Stimulated activated CD4-positive, alpha-beta T cell treated with anti-CD3 and anti-CD28 coated beads, Interleukin-12 subunit alpha, Interleukin-12 subunit beta, amount 100 ng/mL, for 48 hours (primary cell): Measurements from ENCODE around the gene SYVN1.

Source experiments
- DNase-seq, 3 donors: peaks; one replicate each; pipeline ENCODE4 v3.0.0-alpha.2; 2020; ENCODE audit warnings: low read depth in 2 of 3, low spot score in 1 of 3

The SYVN1 gene

GRCh38 chr11:65112546-65113360 lies 21.6 kb downstream of the SYVN1 start:
- peak in 2 of 3 donors; percentile 67 to 72 for DNase-seq

DNA sequence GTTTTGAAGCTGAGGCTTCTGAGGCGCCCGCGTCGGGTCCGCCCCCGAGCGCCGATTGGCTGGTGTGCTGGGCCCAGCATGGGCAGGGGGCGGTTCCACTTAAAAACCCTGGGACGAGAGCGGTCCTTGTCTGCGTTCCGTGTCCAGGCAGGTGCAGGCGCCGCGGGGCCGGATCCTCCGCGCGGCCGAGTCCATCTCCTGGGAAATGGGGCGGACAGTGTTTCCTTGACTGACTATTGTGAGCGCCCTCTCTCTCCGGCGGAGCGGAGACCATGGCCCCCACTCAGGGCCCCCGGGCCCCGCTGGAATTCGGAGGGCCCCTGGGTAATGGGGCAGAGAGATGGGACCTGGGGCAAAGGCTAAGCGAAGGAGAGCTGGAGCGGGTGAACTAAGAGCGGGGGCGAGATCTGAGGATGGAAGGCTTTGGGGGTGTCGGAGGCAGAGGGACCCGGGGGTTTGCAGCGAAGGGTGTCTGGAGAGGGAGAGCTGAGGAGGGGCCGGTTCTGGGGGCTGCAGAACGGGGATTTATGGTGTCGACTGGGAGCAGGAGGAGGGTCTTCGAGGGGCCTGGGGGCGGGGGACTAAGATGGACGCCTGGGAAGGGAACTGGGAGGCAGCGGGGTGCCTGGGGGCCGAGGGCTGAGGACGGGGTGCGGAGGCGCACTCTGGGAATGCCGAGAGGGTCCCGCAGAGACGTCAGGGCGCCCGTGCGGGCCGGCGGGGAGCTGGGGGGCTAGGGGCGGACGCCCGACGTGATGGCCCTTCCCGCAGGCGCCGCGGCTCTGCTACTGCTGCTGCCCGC lies 22.4 kb downstream of the SYVN1 start, which contains the start of gene TM7SF2:
TM7SF2 (plus strand) TSS at position 129 of the 802 bp plus-strand sequence; CDS start at position 273, 144 bp downstream.
- peak; percentile 85 to 95 (median 86) for DNase-seq

DNA sequence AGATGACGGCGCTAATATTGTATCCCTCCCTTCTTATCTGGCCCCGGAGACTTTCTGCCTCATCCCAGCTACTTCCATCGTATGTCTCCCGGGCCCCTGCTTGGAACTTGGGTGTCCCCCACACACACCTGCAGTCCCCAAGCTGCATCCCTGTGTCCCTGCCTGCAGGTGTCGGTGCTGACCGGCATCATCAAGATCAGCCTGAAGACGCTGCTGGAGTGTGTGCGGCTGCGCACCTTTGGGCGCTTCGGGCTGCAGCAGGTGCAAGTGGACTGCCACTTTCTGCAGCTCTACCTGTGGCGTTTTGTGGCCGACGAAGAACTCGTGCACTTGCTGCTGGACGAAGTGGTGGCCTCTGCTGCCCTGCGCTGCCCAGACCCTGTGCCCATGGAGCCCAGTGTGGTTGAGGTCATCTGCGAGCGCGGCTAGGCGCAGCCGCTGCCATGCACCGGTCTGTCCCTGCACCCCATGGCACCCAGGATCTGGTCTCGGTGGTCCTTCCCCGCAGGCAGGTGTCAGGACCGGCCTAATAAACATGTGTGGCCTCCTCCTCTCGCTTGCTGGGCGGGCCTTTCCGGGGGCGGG lies 23.1 kb downstream of the SYVN1 start:
- no peak for DNase-seq

GRCh38 chr11:65110354-65110861 lies 23.9 kb downstream of the SYVN1 start:
- DNase-seq, result peak; percentile 88 to 100 (median 92)

- DNase-seq, result no peak
These were observed 24.8 kb downstream of the SYVN1 start for GRCh38 chr11:65109231-65110198.

DNA sequence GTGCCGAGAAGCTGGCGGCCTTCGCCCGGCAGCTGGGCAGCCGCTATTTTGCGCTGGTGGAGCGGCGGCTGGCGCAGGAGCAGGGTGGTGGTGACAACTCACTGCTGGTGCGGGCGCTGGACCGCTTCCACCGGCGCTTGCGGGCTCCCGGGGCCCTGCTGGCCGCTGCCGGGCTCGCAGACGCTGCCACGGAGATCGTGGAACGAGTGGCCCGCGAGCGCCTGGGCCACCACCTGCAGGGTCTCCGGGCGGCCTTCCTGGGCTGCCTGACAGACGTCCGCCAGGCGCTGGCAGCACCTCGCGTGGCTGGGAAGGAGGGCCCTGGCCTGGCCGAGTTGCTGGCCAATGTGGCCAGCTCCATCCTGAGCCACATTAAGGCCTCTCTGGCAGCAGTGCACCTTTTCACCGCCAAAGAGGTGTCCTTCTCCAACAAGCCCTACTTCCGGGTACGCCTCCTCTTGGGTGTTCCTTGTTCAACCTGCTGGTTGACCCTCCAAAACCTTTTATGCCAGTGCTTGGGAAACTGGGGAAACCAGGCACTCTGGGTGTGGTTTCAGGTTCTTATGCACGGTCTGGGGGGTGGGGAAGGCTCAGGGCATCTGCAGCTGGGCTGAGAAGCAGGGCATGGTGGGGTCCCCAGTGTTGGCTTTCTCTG lies 25.7 kb downstream of the SYVN1 start:
- no peak for DNase-seq

DNA sequence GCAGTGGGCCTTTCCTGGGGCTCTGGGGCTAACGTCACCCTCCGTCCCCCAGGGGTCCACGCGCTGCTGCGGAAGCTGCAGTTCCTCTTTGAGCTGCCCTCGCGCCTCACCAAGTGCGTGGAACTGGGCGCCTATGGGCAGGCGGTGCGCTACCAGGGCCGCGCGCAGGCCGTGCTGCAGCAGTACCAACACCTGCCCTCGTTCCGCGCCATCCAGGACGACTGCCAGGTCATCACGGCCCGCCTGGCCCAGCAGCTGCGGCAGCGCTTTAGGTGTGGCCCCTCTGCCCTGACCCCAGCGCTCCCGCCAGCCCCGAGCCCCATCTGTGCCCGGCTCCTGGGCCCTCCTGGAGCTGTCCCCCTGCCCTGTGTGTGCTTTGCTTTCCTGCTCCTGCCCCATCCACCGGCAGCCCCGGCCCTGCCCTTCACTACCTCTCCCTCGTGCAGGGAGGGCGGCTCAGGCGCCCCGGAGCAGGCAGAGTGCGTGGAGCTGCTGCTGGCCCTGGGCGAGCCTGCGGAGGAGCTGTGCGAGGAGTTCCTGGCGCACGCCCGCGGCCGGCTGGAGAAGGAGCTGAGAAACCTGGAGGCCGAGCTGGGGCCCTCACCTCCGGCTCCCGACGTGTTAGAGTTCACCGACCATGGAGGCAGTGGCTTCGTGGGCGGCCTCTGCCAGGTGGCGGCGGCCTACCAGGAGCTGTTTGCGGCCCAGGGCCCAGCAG lies 26.4 kb downstream of the SYVN1 start:
- no peak for DNase-seq

- no peak for DNase-seq
These were observed 27.2 kb downstream of the SYVN1 start for GRCh38 chr11:65107078-65107477.

- DNase-seq, result no peak
These were observed 29.7 kb downstream of the SYVN1 start for GRCh38 chr11:65104628-65105027.

- DNase-seq, result no peak
These were observed 30.8 kb downstream of the SYVN1 start for GRCh38 chr11:65103476-65103875.

DNA sequence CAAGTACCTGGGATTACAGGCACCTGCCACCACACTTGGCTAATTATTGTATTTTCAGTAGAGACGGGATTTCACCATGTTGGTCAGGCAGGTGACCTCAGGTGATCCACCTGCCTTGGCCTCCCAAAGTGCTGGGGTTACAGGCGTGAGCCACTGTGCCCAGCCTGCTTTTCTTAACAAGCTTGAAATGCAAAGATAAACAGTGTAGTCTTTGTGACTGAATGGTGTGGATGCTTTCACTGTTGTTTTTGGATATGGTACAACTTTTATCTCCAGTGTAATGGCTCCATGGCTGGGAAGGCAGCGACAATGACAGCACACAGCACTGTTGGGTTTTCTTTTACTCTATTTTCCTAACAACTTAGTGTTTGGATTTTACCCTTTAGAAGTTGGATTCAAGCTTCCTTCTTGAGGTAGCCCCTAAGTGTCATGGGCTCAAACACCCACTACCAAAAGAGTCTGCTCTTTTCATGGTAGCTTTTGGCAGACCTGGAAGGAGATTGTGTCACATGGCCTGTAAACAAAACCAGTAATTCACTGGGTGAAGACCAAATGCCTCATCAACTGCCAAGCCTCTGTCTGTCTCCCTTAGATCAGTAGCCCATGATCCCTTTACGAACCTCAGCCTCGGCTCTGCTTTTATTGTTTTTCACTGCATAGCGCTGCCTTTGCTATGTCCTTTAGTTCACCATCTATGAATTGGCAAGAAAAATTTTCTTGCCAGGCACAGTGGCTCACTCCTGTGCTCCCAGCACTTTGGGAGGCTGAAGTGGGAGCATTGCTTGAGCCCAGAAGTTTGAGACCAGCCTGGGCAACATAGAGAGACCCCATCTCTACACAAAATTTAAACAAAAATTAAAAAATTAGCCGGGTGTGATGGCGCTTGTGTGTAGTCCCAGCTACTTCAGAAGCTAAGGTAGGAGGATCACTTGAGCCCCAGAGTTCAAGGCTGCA lies 31.9 kb downstream of the SYVN1 start:
- DNase-seq, result no peak

- no peak for DNase-seq
These were observed 33.5 kb downstream of the SYVN1 start for GRCh38 chr11:65100674-65101350.

DNA sequence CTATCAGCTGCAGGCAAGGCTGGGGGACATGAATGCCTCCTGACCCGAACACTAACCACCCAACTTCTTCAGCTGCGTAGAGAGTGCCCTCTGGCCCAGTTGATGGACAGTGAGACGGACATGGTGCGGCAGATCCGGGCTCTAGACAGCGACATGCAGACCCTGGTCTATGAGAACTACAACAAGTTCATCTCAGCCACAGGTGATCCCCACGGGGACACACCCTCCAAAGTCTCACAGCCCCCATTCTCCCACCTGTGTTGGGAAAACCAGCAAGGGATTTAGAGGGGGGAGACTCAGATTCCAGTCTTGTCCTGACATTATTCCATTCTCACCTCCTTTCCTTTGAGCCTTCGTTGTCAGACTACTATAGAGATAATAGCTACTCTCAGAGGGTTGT lies 37.4 kb downstream of the SYVN1 start:
- DNase-seq, result no peak

DNA sequence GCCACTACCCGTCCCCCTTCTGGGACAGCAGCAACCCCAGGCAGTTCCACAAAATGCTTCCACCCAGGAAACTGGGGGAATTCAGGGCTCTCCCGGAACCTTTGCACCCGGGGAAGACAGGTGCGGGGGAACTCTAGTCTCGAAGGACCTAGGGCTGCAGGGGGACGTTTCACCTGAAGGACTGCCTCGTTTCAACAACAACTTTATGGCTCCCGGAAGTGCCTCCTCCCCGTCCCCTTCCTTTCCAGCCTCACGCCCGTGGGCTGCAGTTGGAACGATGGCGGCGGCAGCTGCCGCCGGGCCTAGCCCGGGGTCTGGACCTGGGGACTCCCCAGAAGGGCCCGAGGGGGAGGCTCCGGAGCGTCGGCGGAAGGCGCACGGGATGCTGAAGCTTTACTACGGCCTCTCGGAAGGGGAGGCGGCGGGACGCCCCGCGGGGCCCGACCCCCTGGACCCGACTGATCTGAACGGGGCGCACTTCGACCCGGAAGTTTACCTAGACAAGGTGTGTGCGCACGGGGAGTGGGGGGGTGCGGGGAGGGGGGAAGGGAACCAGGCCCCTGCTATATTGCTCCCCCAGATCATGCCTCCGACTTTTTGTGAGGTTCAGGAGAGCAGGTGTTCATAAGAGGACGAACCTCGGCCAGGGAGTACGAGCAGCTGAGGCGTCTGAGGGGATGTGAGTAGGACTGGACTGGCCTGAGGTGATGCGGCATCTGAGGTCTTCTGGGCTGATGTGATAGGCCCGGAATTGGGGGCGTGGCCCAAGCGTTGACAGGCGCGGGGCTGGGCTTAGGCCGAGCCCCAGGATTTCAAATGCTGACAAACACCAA lies 38.1 kb downstream of the SYVN1 start, which contains the start of gene VPS51:
VPS51 (plus strand) TSS at position 241 of the 833 bp plus-strand sequence; CDS start at position 278, 37 bp downstream.
- peak; percentile 76 to 85 (median 77) for DNase-seq

- DNase-seq, result no peak
These were observed 38.9 kb downstream of the SYVN1 start for GRCh38 chr11:65095427-65095826.

GRCh38 chr11:65090628-65091027 lies 43.7 kb downstream of the SYVN1 start:
- DNase-seq, result no peak
